HPDE6-E6E7 (cell line): Measurements from ENCODE around the gene KCNB1.
"Not testable (repeated sequence)": the region's sequence is repeated elsewhere in the genome, so short reads cannot be mapped to it uniquely, and the experiment has no call there.

Experiments
- DNase-seq: peaks from one replicate; pipeline ENCODE4 v3.0.0; 2011; ENCODE audit warnings: missing footprints; ENCODE audit errors: extremely low spot score

Gene KCNB1

GRCh38 chr20:49435639-49436038 is 46.8 kb downstream of the KCNB1 start:
- no peak for DNase-seq

DNA sequence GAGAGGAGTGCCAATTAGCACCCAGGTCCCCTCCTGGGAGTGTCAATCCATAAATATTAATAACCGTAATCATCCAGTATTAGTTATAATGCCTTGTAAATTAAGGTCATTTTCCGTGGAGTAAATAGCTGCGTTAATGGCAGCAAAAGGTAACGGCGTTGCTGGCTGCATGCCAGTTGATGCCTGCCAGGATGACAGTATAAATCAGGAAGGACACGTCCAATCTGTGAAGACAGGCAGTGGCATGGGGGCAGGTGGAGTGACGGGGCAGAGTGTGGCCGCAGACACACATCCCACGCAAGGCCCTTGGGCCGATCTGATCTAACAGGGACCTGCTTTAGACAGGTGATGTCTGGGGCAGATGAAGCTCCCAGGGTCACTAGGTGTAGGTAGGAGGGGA is 49.1 kb downstream of the KCNB1 start:
- no peak for DNase-seq

DNA sequence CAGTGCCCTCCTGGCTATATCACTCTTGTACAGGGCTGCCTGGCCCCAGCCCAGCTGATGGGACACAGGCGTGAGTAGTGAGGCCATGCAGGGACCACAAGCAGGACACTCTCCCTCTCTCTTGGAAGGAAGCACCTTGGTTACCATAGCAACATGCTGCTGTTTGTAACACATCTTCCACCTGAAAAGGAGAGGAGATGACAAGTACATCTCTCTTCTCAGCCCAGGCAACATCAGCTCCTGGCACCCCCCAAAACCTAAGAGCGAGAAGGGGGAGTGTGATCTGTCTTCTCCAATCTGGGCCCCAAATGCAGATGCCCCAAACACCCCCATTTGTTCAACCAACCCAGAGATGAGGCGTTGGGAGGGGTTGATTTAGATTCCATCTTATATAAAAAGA is 49.9 kb downstream of the KCNB1 start:
- DNase-seq, result no peak

GRCh38 chr20:49431329-49431728 is 51.1 kb downstream of the KCNB1 start:
- DNase-seq, result peak; percentile 63

- DNase-seq, result no peak
Observed at GRCh38 chr20:49430320-49430719, 52.1 kb downstream of the KCNB1 start.

DNA sequence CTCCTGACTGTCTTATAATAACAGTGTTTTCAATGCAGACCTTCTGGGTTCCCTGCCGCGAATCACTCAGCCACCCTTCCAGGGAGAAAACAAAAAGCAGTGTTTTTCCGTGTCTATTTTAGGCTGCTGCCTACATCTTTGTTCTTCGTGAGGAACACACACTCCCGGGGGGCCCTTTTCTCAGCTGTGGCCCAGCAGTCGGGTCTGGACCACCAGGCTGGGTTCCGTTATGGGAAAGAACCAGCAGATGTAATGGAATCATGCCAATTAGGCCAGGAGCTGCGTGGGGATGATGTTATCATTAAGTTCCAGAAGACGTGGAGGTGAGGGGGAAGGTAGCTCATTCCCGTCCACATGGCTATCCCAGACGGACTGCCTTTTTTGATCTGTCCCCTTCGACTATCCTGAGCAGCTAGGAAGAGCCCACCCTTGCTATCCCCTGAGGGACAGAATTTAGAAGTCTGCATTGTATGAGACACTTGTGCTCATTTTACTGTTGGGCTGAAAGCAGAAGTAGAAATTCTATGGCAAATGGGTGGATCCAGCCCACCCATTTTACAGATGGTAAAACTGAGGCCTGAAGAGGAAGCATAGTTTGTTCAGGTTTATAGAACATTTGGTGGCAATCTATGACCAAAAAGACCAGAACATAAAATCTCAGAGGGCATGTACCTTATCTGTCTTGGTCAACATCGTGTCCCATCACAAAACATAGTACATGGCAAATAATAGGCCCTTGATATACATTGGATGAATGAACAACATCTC is 54.5 kb downstream of the KCNB1 start:
- DNase-seq, result no peak

DNA sequence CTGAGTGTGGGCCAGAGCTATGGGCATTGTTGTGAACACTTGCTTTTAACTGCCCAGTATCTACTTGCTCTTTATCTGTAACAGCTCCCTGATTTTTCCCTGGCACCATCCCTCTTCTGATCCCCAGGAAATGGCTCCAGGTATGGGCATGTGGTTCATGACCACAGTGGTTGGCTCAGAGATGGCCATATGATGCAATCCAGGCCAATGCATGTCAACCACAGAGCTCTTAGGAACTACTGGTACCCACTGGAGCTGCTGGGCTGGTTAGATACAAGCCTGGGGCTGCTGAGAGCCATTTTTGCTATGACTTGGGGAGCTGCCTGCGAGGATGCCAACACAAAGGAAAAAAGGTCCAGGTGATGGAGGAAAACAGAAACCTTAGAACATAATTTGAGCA is 55.6 kb downstream of the KCNB1 start:
- no peak for DNase-seq

DNA sequence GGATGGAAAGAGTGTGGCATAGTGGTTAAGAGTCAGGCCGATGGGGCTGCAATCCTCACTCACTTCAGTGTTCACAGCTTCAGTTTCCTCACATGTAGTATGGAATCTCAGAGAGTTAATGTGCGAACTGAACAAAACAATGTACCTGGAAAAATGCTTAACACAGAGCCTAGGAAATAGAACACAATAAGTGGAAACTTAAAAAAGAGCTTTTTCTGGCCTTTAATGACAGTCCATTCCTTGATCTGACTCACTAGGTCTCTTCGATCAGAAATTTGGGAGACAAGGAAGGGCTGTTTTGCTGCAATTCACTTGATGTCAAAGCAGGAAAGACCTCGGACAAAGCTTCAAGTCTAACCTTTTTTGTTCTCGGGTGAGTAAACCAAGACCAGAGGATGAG is 56.1 kb downstream of the KCNB1 start:
- DNase-seq, result no peak

- no peak for DNase-seq
Observed at GRCh38 chr20:49424536-49424935, 57.9 kb downstream of the KCNB1 start.

DNA sequence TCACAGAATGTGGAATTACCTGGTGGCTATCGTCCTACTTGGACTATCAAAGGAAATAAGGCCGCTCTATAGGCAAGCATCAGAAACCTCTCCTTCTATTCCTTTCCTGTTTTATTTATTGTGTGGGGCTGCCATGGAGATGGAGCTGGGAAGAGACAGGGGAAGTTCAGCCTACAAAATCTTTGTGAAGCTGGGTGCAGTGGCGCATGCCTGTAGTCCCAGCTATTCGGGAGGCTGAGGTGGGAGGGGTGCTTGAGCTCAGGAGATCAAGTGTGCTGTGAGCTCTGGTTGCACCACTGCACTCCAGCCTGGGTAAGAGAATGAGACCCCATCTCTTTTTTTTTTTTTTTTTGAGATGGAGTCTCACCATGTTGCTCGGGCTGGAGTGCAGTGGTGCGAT is 60.3 kb downstream of the KCNB1 start:
- DNase-seq, result no peak

DNA sequence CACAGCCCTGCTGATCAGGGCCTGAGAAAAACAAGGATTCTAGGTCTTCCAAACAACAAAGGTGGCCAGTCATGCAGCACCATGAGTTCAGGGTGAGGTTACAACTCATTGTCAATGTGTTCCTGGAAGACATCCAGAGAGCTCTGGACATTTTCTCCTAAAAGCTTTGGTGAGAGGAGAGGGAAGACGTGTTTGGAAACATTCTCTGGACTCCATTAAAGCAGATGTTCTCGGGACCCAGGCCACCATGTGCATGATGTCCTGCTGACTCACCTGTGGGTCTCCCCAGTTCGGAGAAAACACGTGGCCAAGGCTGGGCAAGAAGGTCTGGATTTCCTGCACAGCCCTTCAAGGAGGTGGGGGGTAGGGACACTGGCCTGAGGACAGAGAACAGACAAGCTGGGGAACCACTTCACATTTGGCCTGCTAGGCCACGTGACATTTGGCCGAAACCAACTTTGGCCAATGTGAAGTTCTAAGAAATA is 61.6 kb downstream of the KCNB1 start:
- no peak for DNase-seq

DNA sequence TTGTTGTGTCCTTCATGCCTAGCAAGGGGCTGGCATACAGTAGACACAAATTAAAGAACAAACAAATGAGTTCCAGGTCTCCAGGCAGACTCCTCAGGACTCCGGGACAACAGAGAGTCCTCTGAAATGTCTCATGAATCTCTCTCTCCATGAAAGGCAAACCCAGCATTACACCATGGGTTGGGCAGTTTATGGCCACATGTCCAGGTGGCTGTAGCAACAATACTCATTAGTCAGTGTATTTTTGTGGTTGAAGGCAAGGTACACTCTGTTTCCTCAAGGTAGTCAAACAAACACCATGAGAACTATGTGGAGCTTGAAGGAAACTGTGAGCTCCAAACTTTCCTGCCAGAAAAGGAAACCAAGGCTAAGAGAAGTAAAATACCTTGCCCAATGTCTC is 62.2 kb downstream of the KCNB1 start:
- no peak for DNase-seq

- no peak for DNase-seq
Observed at GRCh38 chr20:49419785-49420184, 62.7 kb downstream of the KCNB1 start.

- no peak for DNase-seq
Observed at GRCh38 chr20:49418809-49419208, 63.7 kb downstream of the KCNB1 start.

DNA sequence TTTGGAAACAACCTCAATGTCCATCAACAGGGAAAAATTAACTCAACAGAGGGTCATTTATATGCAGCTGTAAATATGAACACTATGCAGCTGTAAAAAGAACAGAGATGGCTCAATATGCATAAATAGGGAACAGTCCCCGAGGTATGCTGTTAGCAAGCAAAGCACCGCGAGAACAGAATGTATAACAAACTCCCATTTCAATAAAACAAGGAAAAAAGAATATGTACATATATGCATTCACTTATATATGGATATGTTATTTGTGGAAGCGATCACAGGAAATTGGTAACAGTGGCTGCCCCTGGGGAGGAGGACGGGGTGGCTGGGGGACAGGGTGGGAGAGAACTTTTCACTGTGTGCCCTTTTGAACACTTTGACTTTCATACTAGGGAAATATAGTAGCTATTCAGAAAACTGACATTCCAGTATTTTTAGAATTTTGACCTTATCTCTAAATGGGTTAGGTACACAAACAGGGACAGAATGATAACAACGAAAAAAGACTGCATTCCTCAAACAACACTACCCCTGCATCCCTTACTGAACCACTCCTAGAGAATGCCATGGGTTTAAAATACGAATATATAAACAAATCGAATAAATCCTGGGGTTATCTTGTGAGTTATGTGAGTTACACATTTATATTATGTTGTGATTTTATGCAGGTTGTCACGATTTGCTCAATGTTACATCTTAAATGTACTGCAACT is 64.5 kb downstream of the KCNB1 start:
- no peak for DNase-seq

DNA sequence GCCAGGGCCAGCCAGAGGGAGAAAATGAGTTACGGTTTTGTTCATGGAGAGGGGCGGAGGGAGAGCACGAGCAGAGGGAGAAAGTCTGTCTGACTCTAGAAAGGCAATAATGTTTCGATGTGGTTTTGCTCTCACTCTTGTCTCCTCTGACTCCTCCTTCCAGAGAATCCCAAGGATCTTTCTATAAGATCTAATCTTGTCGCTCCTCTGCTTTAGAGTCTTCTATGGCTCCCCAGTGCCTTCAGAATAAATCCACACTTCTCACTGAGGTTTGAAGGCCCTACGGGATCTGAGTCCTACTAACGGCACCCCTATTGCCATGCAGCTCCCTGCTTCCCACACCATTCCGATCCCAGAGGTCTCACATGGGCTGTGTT is 66.8 kb downstream of the KCNB1 start:
- no peak for DNase-seq

GRCh38 chr20:49415005-49415667 is 67.3 kb downstream of the KCNB1 start:
- DNase-seq, result no peak

DNA sequence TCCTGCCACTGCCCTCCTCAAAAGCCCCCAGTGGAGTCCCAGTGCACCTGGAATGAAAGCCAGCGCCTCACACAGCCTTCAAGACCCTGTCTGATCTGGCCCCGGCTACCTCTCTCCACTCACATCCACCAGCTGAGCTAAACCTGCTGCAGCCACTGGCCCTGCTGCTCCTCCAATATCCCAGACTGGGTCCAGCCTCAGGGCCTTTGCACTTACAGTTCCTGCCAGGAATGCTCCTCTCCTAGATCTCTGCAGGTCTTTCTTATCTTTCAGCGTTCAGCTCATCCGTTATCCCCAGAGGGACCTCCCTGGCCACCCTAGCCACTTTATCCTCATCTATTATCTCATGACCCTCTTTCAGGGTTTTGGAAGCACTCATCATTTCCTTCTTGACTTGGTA is 68.8 kb downstream of the KCNB1 start:
- DNase-seq, result no peak

GRCh38 chr20:49412953-49413352 is 69.5 kb downstream of the KCNB1 start:
- no peak for DNase-seq

GRCh38 chr20:49412254-49412653 is 70.2 kb downstream of the KCNB1 start:
- no peak for DNase-seq

GRCh38 chr20:49411221-49411925 is 71.1 kb downstream of the KCNB1 start:
- no peak for DNase-seq

- not testable (repeated sequence) for DNase-seq
Observed at GRCh38 chr20:49409975-49410621, 72.4 kb downstream of the KCNB1 start.
